ENCODE results near the gene DDC. TPM values are rescaled to one million over a fixed set of nuclear protein-coding genes. Genes with fewer than 3 reads are reported as not detected.

The DDC gene
- total RNA-seq, 1 donor from 2014 or later, result not detected

- no peak for TF ChIP-seq CTCF (IDR thresholded peaks at IDR 0.05)
- no peaks in the 10 kb centered on the region for H3K9me3 ChIP-seq
- intact Hi-C loops (cut with DNase I), result no loop called here
- DNase-seq (ENCODE audit: low spot score in 2 of 2), result no peak
- H3K4me1 ChIP-seq, result no peaks in the 10 kb centered on the region
- no peaks in the 10 kb centered on the region for H3K36me3 ChIP-seq
- no peak overlapping the region for H3K27ac ChIP-seq
- no peak overlapping the region for H3K4me3 ChIP-seq
- H3K27me3 ChIP-seq, result no peaks in the 10 kb centered on the region
These were observed 3.1 kb downstream of the DDC start for GRCh38 chr7:50562136-50562535.

GRCh38 chr7:50560865-50561351 is 4.3 kb downstream of the DDC start:
- H3K27me3 ChIP-seq, result no peaks in the 10 kb centered on the region
- no peak for DNase-seq (ENCODE audit: low spot score in 2 of 2)
- H3K4me3 ChIP-seq, result no peak overlapping the region
- intact Hi-C loops (cut with DNase I), result no loop called here
- TF ChIP-seq CTCF (IDR thresholded peaks at IDR 0.05), result no peak
- H3K36me3 ChIP-seq, result no peaks in the 10 kb centered on the region
- H3K9me3 ChIP-seq, result no peaks in the 10 kb centered on the region
- no peak overlapping the region for H3K27ac ChIP-seq
- no peaks in the 10 kb centered on the region for H3K4me1 ChIP-seq

GRCh38 chr7:50559881-50560280 is 5.3 kb downstream of the DDC start:
- Histone ChIP-seq H3K4me3 (no peak overlapping the region), H3K9me3 (no peaks in the 10 kb centered on the region), H3K27me3 (no peaks in the 10 kb centered on the region), H3K36me3 (no peaks in the 10 kb centered on the region), H3K27ac (no peak overlapping the region), H3K4me1 (no peaks in the 10 kb centered on the region)
- DNase-seq (ENCODE audit: low spot score in 2 of 2), result no peak
- intact Hi-C loops (cut with DNase I), result no loop called here
- no peak for TF ChIP-seq CTCF (IDR thresholded peaks at IDR 0.05)

GRCh38 chr7:50558294-50559053 is 6.7 kb downstream of the DDC start:
- intact Hi-C loops (cut with DNase I), result no loop called here
- no peak for TF ChIP-seq CTCF (IDR thresholded peaks at IDR 0.05)
- no peak overlapping the region for H3K27ac ChIP-seq
- no peak for DNase-seq (ENCODE audit: low spot score in 2 of 2)
- no peaks in the 10 kb centered on the region for H3K27me3 ChIP-seq
- H3K4me3 ChIP-seq, result no peak overlapping the region
- H3K9me3 ChIP-seq, result no peaks in the 10 kb centered on the region
- H3K36me3 ChIP-seq, result no peaks in the 10 kb centered on the region
- no peaks in the 10 kb centered on the region for H3K4me1 ChIP-seq

GRCh38 chr7:50557099-50557498 is 8.1 kb downstream of the DDC start:
- Histone ChIP-seq H3K4me3 (no peak overlapping the region), H3K4me1 (no peaks in the 10 kb centered on the region), H3K36me3 (no peaks in the 10 kb centered on the region), H3K9me3 (no peaks in the 10 kb centered on the region), H3K27me3 (no peaks in the 10 kb centered on the region), H3K27ac (no peak overlapping the region)
- intact Hi-C loops (cut with DNase I), result no loop called here
- no peak for DNase-seq (ENCODE audit: low spot score in 2 of 2)
- TF ChIP-seq CTCF (IDR thresholded peaks at IDR 0.05), result no peak
